HG03103 (cell line): Measurements from ENCODE around the gene KRT6A.

ENCODE experiments used
- ATAC-seq: cut with Tn5 transposase; IDR thresholded peaks from one replicate; pipeline ENCODE4 v1.9.1; 2021; ENCODE audit warnings: low read depth; ENCODE audit not compliant: unreplicated experiment

Gene KRT6A

DNA sequence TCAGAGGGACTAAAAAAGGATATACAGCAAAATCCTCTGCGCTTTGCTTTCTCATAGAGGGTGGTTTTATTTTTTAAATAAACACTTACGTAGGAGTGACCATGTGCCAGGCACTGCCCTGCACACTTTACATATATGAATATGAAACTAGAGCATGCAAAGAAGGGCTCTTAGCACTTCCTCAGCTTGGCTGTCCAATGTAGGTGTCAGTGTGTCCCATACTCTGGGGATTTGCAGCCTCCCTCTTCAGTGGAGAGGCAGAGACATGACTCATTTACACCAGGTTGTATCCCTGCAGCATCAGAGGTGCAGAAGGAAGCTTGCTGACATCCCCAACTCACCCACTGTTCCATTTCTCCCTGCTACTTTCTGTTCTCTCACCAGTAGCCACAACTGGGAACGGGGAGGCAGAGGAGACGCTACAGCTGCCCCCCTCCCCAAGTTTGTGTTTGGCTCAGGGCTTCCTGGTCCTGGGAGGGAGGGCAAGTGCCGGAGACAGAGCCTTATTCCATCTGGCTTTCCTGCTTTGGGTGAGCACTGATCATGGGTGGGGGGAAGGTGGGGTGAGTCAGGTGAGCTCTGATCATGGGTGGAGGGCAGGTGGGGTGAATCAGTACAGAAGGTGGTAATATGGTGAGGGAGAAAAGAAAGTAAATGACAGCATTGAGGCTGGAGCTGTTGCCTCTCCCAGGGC is 32.0 kb upstream of the KRT6A start:
- no peak for ATAC-seq

DNA sequence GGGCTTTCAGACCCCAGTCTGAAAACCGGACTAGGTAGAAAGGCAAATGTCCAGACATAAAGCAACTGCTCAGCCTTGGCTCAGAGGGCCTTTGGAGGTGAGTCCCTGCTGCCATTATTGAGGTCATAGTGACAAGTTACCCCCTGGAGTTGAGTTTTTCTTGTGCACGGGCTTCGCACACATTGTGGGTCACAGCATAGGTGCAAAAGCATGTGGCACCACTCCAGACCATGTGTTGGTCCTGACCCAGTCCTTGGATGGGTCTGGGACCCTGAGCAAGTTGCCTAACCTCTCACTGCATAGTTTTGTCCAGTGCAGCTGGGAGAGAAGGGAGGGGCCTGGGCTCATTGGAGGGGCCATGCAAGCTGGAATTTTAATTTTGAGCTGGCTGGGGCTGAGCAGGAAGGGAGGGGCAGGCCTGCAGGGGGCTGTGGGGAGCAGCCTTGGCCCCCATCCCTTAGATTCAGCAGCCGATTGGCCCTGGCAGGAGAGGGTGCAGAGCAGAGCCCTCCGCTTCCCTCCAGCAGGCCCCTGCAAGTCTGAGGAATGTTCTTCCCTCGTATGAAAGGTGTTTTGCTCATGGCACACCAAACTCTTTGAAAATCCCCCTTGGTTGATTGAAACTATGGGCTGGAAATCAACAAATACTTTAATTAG is 31.3 kb upstream of the KRT6A start:
- no peak for ATAC-seq

DNA sequence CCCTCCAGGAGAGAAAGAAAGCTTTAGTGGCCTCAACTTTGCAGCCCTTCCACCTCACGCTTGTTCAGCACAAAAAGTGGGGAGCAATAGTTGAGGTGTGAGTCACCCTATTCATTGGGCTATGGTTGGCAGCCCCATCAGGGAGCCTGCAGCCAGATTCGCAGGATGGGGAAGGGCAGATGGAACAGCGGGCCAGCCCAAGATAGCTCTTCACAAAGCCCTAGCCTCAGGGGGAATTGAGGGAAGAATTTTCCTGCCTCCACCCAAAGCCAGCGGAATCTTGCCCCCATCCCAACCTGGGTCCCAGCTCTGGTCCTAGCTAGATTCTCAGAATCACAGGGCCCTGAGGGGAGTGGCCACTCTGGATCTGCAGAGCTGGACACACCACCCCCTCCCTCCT is 30.8 kb upstream of the KRT6A start:
- ATAC-seq, result no peak

DNA sequence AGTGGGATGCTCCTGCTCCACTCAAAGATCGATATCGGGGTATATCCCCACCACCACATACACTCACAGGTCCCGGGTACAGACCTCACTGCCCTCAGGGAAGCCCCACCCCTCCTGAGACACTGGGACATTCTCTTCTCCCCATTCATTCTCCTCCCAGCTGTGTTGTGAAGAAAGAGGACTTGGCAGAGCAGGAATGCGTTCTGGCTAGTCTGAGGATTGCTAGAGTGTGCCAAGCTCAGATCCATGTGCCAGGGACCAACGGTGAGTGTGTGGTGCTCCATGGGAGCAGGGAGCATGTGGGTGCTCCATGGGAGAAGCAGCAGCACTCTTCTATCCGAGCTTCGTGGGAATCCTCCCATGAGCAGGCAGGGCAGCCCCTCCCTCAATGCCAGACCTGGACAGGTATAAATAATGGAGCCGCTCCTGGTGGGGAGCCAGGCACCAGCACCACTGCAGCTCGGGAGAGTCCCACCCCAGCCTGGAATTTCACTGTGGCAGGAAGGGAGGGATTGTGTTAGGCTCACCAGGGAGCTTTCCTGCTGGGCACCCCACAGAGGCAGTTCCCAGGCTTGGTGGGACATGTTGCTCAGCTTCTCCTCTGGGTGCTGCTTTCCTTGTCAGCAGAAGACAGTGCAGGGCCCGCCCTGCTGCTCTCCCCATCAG is 29.4 kb upstream of the KRT6A start:
- ATAC-seq, result no peak

DNA sequence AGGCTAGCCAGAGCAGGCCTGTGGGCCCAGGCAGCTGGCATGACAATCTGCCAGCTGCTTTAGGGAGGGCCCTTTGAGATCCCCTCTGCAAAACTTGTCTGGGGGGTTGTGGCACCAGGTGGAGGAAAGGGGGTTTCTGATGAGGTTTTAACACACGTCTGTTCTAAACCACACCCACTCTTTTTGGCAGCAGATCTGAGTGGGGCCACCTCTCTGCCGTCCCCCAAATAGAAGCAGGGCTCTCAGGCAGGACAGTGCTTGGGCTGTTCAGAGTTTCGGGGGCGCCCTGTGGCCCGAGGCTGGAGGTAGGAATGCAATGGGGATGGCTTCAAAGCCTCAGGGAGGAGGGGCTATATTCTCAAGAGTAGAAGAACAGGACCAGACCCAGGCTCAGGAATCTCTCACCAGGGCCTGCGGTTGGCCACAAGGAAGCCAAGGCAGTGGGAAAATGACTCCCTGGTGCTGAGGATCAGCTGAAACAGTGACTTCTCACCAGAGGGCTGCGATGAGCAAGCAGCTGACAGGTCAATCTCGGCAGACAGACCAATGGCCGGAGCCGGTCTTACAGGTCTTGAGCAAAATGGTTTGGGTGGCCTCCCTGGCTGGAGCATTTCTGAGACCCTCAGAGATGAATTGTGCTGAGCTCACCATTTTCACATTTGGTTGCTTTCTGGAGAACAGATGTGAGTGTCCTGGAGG is 28.7 kb upstream of the KRT6A start:
- ATAC-seq, result no peak

DNA sequence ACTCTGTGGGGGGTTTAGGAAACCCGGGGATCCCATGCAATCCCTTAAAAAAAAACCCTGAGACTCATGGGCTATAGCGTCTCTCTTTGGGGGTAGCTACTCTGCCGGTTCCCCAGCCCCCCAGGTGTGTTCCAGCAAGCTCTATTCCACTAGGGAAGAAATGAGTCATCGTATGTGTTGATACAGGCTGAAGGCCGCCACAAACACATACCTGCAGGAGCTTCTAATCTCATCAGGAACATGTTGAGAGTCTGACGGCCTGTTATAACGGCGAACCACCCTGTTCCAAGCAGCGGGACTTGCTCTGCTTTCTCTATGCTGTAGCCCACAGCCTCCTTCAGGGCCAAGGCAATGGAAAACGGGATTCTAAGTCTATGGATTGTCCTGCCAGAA is 28.1 kb upstream of the KRT6A start:
- no peak for ATAC-seq

DNA sequence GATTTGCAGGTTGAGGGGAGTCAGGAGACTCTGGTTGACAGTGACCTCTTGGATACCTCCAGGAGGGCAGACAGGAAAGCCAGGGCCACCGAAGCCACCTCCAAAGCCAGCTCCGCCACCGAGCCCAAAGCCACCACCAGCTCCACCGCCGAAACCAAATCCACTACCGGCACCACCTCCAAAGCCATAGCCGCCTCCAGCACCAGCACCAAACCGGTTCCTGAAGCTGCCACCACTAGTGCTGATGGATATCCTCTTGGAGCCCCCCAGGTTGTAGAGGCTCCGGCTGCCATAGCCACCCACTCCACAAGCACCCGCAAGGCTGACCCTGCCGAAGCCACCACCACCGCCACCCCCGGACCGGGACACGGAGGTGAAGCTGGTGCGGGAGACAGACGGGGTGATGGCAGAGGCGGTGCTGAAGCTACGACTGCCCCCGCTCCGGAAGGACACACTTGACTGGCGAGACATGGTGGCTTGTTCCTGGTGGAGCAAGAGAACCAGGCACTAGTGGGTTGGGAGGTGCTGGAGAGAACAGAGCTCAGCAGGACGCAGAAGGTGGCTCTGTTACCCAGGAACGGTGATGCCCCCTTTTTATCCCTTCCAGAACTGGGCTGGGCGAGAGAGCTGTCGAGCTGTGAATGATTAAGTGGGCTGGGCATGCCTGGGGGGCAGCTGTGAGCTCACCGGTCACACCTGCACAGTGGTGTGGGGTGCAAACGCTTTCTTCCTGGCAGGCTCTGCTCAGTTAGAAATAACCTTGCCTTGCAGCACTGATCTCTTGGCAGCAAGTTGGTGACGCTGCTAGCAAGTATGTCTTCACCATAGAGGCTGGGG is 27.0 kb upstream of the KRT6A start, which contains the start of gene KRT5:
TSS of gene KRT5 (minus strand) at position 569 of the 837 bp plus-strand sequence. CDS start at position 471, 98 bp downstream.
- ATAC-seq, result no peak

DNA sequence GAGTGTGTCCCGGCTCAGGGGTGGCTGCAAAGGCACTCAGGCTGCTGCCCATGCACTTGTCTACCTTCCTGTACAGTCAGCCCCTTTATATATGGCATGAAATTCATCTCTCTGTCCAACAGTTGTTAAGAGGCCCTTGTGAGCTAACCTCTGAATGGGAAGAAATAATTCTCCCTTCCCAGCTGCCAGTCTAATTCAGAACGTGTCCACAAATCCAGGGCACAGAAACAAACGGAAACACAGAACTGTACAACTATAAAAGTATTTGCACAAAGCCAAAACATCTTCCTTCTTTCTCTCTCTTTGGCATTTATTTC is 26.3 kb upstream of the KRT6A start:
- no peak for ATAC-seq

DNA sequence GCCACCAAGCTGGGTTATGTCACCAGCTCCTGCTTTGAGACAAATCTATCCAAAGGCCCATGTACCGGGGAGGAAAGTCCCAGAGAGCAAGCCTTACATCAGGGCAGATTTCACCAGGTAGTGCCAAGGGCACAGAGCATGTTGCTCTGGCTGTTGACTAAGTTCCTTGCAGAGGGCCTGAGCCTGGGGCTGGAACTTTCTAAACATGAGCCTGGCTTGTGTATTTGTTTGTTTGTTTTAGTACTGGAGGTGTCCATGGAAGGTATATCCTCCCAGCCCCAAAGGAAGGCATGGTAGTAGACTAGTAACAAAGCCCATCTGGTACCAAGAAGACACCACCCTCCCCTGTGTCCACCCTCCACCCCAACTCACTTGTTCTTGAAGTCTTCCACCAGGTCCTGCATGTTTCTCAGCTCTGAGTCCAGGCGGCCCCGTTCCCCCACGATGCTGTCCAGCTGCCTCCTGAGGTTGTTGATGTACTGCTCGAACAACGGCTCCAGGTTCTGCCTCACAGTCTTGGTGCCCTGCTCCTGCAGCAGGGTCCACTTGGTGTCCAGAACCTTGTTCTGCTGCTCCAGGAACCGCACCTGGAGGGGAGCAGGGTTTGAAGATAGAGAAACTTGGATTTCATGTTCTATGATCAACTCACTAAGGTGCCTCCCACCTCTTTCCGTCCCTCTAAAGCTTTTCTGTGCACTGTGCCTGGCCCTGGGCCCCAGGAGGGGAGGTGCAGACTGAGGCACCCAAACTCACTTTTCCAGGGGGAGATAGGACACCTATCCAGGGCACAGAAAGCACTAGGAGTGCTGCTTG is 25.7 kb upstream of the KRT6A start:
- ATAC-seq, result no peak

DNA sequence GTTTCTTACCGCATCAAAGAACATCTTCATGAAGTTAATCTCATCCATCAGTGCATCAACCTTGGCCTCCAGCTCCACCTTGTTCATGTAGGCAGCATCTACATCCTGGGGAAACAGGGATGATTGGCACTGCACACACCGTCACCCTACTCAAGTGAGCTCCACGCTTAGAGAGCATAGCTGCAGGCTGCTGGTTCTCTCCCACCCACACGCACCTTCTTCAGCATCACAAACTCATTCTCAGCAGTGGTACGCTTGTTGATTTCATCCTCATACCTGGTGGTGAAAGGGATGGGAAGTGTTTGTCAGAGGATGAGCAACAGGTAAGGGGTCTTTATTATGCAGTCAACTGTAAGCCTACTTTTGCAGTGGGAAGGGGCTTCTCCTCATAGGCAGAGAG is 24.8 kb upstream of the KRT6A start:
- ATAC-seq, result no peak

DNA sequence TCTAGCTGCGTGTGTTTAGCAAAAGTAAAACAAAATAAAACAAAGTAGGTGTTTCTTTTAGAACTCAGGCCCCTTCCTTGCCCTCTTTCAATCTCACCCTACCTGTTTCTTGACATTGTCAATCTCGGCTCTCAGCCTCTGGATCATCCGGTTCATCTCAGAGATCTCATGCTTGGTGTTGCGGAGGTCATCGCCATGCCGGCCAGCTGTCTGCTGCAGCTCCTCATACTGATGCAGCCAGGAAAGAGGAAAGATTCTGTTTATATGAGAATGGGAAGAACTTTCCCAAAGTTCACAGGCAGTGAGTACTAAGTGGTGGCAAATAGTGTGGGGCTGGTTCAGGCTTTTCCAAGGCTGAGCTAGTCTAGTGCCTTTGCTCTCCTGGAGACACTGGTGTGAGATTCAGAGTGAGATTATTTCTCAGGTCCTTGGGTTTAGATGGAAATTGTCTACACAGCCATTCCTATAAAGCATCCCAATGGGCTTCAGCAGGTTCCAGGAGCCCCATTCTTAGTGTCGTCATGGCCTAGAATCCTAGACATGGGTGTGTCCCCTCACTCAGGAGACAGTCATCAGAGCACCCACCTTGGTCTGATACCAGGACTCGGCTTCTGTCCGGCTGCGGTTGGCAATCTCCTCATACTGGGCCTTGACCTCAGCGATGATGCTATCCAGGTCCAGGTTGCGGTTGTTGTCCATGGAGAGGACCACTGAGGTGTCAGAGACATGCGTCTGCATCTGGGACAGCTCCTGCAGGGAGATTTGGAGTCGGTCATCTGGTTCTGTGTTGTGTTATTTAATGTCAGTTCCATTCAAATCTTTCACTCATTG is 24.2 kb upstream of the KRT6A start:
- ATAC-seq, result no peak

DNA sequence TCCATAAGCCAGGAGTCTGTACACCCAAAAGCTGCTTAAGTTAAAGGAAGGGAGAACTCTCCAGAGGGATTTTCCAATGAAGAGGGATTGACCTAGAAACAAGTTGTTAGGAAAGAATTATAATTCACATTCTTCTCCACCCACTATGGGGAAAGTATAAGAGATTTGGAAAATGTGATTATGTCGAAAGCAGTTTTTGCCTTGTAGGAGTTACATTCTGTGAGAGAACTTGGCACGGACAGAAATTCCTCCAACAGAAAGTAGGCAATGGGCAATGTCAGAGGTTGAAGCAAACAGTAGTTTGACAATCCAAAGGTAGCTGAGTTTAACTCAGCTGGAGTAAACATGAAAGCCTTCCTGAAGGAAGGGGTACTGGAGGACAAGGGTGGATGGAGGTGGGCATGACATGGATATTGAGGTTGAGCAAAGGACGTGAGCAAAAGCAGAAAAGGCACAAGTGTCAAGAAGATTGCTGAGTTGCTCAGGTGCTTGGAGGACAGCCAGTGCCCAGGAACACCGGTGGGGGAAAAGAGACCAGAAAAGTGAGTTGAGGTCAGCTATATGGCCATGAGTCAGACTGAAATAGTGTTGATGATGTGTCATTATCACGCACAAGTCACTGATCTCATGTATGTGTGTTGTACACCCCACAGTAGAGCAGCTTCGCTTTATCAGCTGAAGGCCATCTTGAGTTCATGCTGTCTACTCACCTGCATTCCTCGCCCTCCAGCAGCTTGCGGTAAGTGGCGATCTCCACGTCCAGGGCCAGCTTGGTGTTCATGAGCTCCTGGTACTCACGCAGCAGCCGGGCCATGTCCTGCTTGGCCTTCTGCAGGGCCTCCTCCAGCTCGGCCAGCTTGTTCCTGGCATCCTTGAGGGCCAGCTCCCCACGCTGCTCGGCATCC is 23.1 kb upstream of the KRT6A start:
- ATAC-seq, result no peak

DNA sequence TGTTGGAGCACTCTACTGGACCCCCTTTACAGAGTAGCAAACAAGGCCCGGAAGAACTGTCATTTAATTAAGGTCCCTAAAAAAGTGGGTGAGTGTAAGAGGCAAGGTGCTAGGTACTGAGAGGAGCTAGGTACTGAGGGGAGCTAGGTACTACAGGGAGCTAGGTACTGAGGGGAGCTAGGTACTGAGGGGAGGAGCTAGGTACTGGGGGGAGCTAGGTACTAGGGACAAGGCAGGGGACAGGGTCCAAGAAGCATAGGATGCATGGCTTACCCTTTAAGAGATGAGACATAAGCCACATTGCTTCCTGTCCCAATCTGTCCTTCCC is 22.2 kb upstream of the KRT6A start:
- ATAC-seq, result no peak

DNA sequence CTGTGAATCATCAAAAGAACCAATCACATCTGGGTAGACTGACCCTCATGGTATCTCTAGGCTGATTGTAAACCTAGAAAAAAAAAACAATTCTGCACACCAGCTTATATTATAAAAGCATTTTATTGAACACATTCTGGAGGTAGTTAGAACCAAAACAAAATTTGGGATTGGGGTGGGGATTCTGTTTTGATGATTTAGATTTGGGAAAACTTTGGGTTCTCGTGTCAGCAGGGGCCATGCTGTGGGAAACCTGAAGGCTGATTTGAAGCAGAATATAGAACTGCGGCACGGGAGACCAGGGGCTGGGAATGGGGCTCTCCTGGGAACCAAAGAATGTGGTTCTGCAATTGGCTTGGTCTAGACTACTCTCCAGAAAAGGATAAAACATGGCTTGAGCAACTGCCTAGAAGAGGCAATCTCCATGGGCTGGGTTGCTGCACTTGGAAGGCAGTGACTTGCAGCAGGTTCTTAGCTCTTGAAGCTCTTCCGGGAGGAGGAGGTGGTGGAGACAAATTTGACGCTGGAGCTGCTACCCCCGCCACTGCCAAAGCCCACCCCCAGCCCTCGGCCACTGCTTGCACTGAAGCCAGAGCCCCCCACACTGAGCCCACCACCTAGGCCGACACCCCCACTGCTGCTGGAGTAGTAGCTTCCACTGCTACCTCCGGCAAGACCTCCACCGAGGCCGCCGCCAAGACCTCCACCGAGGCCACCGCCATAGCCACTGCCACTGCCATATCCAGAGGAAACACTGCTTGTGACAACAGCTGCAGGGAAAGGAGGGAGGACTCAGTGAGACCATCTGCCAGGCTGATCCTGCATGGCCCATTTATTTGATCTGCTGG is 21.6 kb upstream of the KRT6A start:
- ATAC-seq, result no peak

DNA sequence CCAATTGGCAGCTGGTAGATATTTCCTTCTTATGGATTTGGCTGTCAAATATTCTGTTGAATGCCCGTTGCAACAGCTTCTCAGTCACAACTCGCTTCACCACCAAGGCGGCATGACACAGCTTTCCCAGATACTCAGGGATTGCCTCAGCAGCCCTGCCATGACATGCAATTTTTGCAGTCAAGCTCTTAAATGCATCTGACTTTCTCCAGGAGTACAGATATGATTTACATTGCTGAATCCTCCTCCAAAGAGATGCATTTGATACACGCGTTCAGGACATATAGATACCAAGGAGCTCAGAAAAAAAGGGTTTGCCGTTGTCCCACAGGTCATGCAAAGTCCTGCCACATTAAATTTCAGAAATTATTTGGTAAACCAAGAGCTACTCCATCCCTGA is 20.7 kb upstream of the KRT6A start:
- no peak for ATAC-seq

DNA sequence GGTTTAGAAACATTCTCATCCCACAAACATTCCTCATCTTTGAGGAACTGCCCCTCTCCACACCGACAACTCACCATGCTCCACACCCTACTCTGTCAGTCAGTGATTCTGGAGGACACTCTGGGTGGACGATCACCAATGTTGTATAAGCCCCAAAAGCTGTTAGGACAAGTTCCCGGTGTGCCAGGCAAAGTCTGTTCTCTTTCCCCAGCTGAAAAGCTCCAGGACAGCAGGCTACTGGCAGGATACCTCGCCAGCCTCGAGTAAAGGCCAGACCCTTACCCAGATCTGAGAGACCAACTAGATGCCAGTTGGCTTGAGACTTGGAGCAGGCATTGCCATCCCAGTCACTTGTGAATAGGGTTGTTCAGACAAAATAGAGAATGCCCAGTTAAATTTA is 15.2 kb upstream of the KRT6A start:
- ATAC-seq, result no peak
